GM12872 (cell line): ENCODE results near the gene DNAJA2.
A peak's percentile ranks its signal among the peaks of the same experiment; 100 is the strongest.

ENCODE experiments used
- CTCF ChIP-seq: IDR thresholded peaks from 3 replicates; pipeline ENCODE4 v1.5.1; 2011; ENCODE audit warnings: low read depth, mild to moderate bottlenecking, low read length, moderate library complexity; ENCODE audit not compliant: insufficient read depth

DNAJA2 gene

GRCh38 chr16:46974352-46974751 lies 878 bp upstream of the DNAJA2 start:
- TF ChIP-seq CTCF: peak; percentile 30; the same call in 1 of the 3 replicates

GRCh38 chr16:46973996-46974324 lies 486 bp upstream of the DNAJA2 start:
- TF ChIP-seq CTCF: no peak

- no peak for TF ChIP-seq CTCF
Observed at GRCh38 chr16:46972429-46973206, 856 bp downstream of the DNAJA2 start.

GRCh38 chr16:46971271-46971670 lies 2.2 kb downstream of the DNAJA2 start:
- TF ChIP-seq CTCF: no peak

GRCh38 chr16:46970089-46970488 lies 3.4 kb downstream of the DNAJA2 start:
- no peak for TF ChIP-seq CTCF

GRCh38 chr16:46968063-46968435 lies 5.4 kb downstream of the DNAJA2 start:
- no peak for TF ChIP-seq CTCF

GRCh38 chr16:46962629-46963028 lies 10.8 kb downstream of the DNAJA2 start:
- no peak for TF ChIP-seq CTCF
